GM12892 (cell line): ENCODE measurements around the gene PDE4A.
"Not testable (repeated sequence)": the region's sequence is repeated elsewhere in the genome, so short reads cannot be mapped to it uniquely, and the experiment has no call there.

Source experiments
- DNase-seq: peaks from one replicate; pipeline ENCODE4 v3.0.0; 2011; ENCODE audit not compliant: insufficient read length
- FAIRE-seq: peaks from 2 replicates; lab custom pipeline; 2011; peaks lifted over from hg19 to GRCh38; lab: Jason Lieb, UNC
- POLR2A ChIP-seq: IDR thresholded peaks from 2 replicates; pipeline ENCODE4 v1.6.1; 2011; ENCODE audit warnings: low read depth, low read length, control low read depth
- POLR2AphosphoS5 ChIP-seq: IDR thresholded peaks from 2 replicates; pipeline ENCODE4 v1.6.1; 2011; ENCODE audit warnings: low read depth, low read length, control low read depth
- TAF1 ChIP-seq: IDR thresholded peaks from 2 replicates; pipeline ENCODE4 v1.6.1; 2011; ENCODE audit warnings: low read depth, mild to moderate bottlenecking, control low read depth, low read length, borderline replicate concordance

PDE4A gene

GRCh38 chr19:10460714-10461046, 40.3 kb downstream of the PDE4A start:
- no peak for TF ChIP-seq POLR2AphosphoS5
- no peak for TF ChIP-seq TAF1
- TF ChIP-seq POLR2A = no peak
- FAIRE-seq (no peak), DNase-seq (no peak)

- no peak for TF ChIP-seq TAF1
- TF ChIP-seq POLR2A = no peak
- TF ChIP-seq POLR2AphosphoS5 = no peak
- DNase-seq = peak; percentile 98
- peak; percentile 96 for FAIRE-seq
These were observed 41.0 kb downstream of the PDE4A start for GRCh38 chr19:10461047-10461949.

GRCh38 chr19:10462042-10462441, 41.7 kb downstream of the PDE4A start:
- not testable (repeated sequence) for FAIRE-seq

GRCh38 chr19:10462557-10462956, 42.2 kb downstream of the PDE4A start:
- TF ChIP-seq TAF1 (no peak), POLR2A (no peak), POLR2AphosphoS5 (no peak)
- FAIRE-seq (no peak), DNase-seq (no peak)

More at GRCh38 chr19:10462042-10462441, 41.7 kb downstream of the PDE4A start:
- not testable (repeated sequence) for DNase-seq

GRCh38 chr19:10464456-10464855, 44.1 kb downstream of the PDE4A start:
- TF ChIP-seq POLR2A = no peak
- TF ChIP-seq POLR2AphosphoS5 = no peak
- TF ChIP-seq TAF1 = no peak
- no peak for DNase-seq
- no peak for FAIRE-seq

GRCh38 chr19:10467104-10467706, 46.9 kb downstream of the PDE4A start:
- FAIRE-seq (no peak), DNase-seq (no peak)
- TF ChIP-seq TAF1 = no peak
- TF ChIP-seq POLR2AphosphoS5 = no peak
- TF ChIP-seq POLR2A = no peak

GRCh38 chr19:10468133-10468532, 47.8 kb downstream of the PDE4A start:
- no peak for FAIRE-seq
- TF ChIP-seq POLR2A (no peak), TAF1 (no peak), POLR2AphosphoS5 (no peak)
- no peak for DNase-seq

GRCh38 chr19:10471909-10472308, 51.6 kb downstream of the PDE4A start:
- no peak for TF ChIP-seq POLR2A
- FAIRE-seq = no peak
- no peak for DNase-seq

- no peak for TF ChIP-seq POLR2A
- TF ChIP-seq POLR2AphosphoS5 = no peak
- TF ChIP-seq TAF1 = no peak
- no peak for FAIRE-seq
- no peak for DNase-seq
These were observed 52.9 kb downstream of the PDE4A start for GRCh38 chr19:10473192-10473591.

- no peak for FAIRE-seq
- no peak for TF ChIP-seq TAF1
- no peak for TF ChIP-seq POLR2AphosphoS5
- no peak for TF ChIP-seq POLR2A
- no peak for DNase-seq
These were observed 54.7 kb downstream of the PDE4A start for GRCh38 chr19:10474962-10475451.

- FAIRE-seq (no peak), DNase-seq (no peak)
- TF ChIP-seq POLR2A (no peak), POLR2AphosphoS5 (no peak), TAF1 (no peak)
These were observed 58.1 kb downstream of the PDE4A start for GRCh38 chr19:10478476-10478875.

GRCh38 chr19:10478903-10479384, 58.6 kb downstream of the PDE4A start:
- DNase-seq (no peak), FAIRE-seq (no peak)
- TF ChIP-seq POLR2AphosphoS5 = no peak
- no peak for TF ChIP-seq TAF1
- TF ChIP-seq POLR2A = no peak
